Panc1 (cell line): ENCODE measurements around the gene TMEM141.
"Not testable (repeated sequence)": the region's sequence is repeated elsewhere in the genome, so short reads cannot be mapped to it uniquely, and the experiment has no call there.

Experiments
- CTCF ChIP-seq: fragments of 450-650 bp; IDR thresholded peaks from 2 replicates; pipeline ENCODE4 v1.5.1; 2017; ENCODE audit warnings: mild to moderate bottlenecking
- POLR2AphosphoS5 ChIP-seq: IDR thresholded peaks from 2 replicates; pipeline ENCODE4 v1.6.1; 2012; ENCODE audit warnings: mild to moderate bottlenecking, low read depth, low read length, moderate library complexity
- REST ChIP-seq, 2 experiments: IDR thresholded peaks; 2 replicates each; pipeline ENCODE4 v1.6.1; 2011 to 2012; ENCODE audit warnings: low read depth in 2 of 2, control low read depth in 1 of 2, low read length in 1 of 2, mild to moderate bottlenecking in 1 of 2, moderate library complexity in 1 of 2; ENCODE audit not compliant: insufficient read depth in 1 of 2
- SIN3A ChIP-seq: IDR thresholded peaks from 2 replicates; pipeline ENCODE4 v1.6.1; 2012; ENCODE audit warnings: low read depth, mild to moderate bottlenecking, low read length, moderate library complexity, borderline replicate concordance; ENCODE audit not compliant: insufficient read depth
- TCF7L2 ChIP-seq: IDR thresholded peaks from 2 replicates; pipeline ENCODE4 v1.6.1; 2011; ENCODE audit warnings: mild to moderate bottlenecking, low read depth, low read length, inconsistent platforms

GRCh38 chr9:136796775-136797347 is 5.7 kb downstream of the TMEM141 start:
- not testable (repeated sequence) for TF ChIP-seq CTCF; REST (IDR thresholded peaks at IDR 0.05; ENCODE audit: insufficient read depth in 1 of 2, low read depth in 2 of 2, low read length in 1 of 2); POLR2AphosphoS5; SIN3A; TCF7L2
